NK-92 (cell line): ENCODE data around the gene FAM43A.

Source experiments
- DNase-seq: peaks from one replicate; lab custom pipeline; 2025; ENCODE audit not compliant: unreplicated experiment; lab: John Stamatoyannopoulos, UW

FAM43A gene

GRCh38 chr3:194707147-194707540, 21.5 kb downstream of the FAM43A start:
- DNase-seq, result no peak

DNA sequence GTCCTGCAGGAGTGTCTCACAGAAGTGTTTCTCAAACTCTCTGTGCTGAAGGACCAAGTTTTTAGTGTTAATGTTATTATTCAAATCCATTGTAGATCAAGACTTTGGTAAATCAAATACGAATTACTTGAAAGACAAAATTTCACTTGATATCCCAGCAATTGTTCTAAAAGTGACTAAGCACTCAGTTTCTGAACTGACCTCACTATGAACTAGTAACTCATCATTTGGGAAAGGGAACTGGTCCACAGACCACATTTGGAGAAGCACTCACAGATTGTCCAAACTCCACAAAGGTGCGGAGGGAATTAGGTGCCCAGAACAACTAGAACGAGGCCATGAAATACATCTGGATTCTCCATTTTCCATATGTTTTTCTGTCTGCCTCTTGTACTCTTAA, 25.6 kb downstream of the FAM43A start:
- no peak for DNase-seq

DNA sequence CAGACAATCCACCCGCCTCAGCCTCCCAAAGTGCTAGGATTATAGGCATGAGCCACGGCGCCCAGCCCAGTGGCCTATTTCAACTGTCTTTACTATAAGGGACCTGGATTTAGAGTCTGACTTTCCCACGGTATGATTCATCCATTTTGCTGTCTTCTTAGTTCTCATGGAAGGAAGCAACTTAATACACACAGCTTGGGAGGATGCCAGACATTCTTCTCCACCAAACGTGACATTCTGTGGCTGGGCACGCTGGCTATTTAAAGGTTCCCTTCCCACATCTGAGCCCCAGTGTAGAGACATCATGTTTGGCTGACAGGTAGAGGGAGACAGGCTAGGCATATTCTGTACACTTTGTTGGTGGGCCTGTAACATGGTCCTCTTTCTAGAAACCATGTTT, 26.2 kb downstream of the FAM43A start:
- no peak for DNase-seq

DNA sequence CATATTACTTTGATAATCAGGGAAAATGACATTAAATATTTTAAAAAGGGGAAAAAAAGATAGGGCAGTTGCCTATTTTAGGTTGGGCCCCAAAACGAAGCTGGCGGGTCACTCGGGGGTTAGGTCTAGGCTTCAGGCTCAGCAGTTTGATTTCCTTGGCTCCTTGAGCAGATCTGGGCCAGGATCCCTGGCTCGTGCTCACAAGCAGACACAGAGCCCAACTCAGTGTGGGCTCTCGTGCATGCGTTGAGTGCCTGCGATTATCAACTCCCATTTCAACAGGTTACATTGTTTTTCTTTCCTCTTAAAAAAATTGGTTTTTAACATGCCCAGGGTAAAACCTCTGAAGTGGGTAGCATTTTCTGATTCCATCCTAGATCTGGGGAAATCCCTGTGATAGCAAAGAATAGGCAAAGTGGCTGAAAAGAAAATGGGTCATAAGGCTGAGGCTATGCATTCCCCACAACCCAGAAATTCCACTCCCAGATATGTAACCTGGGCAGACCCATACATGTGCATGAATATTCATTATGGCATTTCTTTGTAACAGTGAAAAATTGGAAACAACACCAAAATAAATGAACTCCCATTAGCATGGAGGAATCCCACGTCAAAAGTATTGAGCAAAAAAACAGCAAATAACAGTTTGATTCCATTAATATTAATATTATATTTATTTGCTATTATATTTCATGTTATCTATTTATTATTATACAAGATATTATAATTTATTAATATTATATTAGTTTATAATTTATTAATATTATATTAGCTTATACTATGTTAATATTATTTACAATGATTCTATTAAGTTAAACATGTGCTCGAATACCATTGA, 27.8 kb downstream of the FAM43A start:
- no peak for DNase-seq

GRCh38 chr3:194714137-194714455, 28.4 kb downstream of the FAM43A start:
- no peak for DNase-seq

- no peak for DNase-seq
These were observed 28.9 kb downstream of the FAM43A start for GRCh38 chr3:194714564-194714963.

DNA sequence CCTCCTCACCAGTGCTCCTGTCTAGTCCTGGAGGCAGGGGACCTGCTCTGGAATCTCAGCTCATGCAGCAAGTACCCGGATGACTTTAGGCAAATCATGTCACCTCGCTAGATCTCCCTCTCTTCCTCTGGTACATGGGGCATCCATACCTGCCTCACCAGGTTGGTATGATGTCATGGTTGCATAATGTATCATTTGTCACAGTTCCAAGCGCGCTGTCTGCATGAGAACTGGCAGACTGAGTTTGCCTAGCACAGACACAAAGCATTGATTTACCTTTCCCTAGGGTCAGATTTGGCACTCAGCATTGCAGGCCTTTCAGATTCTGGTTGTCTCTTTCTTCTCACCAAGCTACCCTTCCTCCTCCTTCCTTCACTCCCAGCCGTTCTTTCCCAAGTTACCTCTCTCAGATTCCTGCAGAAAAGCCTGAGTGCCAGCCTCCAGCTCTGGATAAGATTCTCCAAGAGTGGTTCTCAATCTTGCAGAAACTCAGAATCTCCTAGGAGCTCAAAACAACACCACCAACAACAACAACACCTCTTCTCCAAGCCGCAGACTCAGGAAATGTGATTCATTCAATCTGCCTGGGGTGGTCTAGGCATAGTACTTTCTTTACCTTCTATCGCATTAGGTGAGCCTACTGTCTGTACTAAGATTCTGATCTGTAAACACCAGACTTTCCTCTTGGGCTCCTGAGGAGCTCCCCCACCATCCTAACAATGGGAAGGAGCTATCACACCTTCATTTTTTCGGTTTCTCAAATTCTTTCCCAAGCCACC, 29.5 kb downstream of the FAM43A start:
- DNase-seq, result no peak

- DNase-seq, result no peak
These were observed 32.4 kb downstream of the FAM43A start for GRCh38 chr3:194718079-194718478.

DNA sequence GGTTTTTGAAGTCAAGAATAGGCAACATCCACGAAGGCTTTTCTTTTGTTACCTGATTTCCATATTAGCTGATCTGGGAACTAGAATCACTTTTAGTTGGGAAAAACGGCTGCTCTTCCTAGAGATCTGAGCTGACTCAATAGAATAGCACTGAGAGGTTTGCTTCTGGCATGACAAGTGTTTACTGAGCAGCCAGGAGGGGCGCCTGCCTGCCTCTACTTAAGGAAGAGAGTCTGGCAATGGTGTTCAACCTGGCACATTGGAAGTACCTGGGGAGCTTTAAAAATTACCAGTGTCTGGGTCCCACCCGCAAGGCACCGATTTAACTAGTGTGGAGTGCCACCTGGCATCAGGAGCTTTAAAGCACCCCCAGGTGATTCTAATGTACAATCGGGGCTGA, 34.4 kb downstream of the FAM43A start:
- DNase-seq, result no peak

DNA sequence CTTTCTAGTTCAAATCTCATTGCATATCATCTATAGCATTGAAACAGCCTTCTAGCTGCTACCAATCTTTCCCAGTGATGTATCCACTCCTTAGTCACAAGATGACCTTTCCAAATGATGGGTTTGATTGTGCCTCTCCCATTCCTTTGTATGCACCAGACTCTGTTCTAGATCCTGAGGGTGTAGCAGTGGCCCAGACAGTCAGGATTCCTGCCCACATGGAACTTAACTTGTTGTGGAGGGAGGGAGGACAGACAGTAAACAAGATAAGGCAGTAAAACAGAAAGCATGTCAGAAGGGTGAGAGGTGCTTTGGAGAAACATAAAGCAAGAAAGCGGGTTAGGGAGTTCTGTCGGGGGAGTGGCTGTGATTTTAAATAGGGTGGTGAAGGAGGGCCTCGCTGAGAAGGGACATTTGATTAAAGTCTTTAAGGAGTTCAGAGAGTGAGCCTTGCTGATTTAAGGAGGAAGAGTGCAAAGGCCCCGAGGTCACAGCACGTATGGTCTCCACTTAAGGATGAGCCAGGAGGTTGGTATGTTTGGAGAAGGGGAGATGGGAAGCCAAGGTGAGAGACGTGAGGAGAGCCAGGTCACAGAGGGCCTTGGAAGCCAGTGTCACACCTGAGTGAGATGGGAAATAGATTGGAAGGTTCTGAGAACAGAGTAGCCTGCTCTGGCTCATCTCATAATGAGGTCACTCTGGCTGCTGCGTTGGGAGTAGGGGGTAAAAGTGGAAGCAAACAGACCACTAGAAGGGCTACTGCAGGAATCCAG, 38.3 kb downstream of the FAM43A start:
- no peak for DNase-seq

DNA sequence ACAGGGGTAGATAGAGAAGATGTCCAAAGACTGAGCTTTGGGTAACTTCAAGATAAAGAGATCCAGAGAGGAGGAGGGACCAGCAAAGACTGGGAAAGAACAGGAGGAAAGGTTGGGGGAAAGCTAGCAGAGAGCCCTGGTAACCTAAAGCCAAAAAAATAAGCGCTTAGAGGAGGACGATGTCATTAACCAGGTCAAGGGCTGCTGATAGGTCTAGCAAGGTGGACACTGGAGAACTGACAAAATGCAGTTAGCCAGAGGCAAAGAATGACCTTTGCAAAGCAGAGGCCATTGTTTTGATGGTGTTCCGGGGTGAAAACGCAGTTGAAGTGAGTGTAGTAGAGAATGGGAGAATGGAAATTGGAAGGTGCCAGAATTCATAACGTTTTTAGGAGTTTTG, 39.7 kb downstream of the FAM43A start:
- no peak for DNase-seq

- DNase-seq, result no peak
These were observed 41.9 kb downstream of the FAM43A start for GRCh38 chr3:194727435-194728128.

- DNase-seq, result no peak
These were observed 43.3 kb downstream of the FAM43A start for GRCh38 chr3:194728986-194729385.

- no peak for DNase-seq
These were observed 44.7 kb downstream of the FAM43A start for GRCh38 chr3:194730365-194730764.

- no peak for DNase-seq
These were observed 45.9 kb downstream of the FAM43A start for GRCh38 chr3:194731506-194732073.

DNA sequence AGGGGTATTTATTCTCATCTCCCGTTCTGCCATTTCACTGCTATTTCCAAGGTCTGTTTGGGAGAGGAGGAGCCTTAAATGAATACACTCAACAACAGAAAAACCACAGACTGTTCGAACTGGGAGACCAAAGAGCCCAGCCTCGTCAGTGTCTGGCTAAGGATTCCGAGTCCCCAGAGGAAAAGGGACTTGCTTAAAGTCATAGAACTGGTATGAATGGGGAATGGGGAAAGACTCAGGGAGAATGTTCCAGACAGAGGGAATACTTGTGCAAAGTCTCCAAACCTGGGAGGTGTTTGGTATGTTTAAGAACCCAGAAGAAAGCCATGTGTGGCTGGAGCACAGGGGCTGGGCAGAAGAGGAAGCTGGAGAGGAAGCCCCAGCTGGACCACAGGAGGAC, 46.9 kb downstream of the FAM43A start:
- DNase-seq, result no peak

- no peak for DNase-seq
These were observed 50.7 kb downstream of the FAM43A start for GRCh38 chr3:194736277-194736895.

DNA sequence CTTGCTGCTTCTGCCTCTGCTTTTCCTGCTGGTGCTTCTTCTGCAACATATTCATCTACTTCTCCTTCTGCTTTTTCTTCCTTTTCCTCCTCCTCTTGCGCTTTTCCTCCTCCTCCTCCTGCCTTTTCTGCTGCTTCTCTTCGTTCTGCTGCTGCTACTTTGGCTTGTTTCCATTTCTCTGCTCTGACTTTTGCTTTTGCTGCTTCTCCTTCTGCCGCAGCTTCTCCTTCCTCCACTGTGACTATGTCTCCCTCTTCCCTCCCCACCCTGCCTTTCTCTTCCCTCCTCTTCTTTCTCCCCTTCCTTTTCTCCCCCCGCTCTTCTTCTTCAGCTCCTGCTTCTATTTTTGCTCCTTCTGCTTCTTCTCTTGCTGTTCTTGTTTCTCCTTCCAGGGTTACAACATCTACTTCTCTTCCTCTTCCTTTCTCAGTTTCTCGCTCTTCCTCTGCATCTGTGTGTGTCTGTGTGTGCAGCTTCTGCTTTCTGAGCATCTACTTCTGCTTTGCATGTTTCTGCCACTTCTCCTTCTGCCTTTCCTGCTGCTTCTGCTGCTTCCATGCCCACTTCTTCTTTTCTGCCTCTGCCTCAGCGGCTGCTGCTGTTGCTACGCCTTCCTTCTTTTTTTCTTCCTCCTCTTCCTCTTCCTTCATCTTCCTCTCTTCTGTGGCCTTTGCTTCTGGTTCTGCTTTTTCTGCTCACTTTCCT, 51.4 kb downstream of the FAM43A start:
- no peak for DNase-seq
